H1 (cell line): ENCODE results near the gene AP3S1. TPM values are rescaled to one million over a fixed set of nuclear protein-coding genes. Genes with fewer than 3 reads are reported as not detected.

Experiments
- CTCF ChIA-PET: fragments of 300-600 bp; sonication (Branson Sonifier 250); formaldehyde crosslinking; loops from one replicate; lab custom pipeline; 2021; ENCODE audit not compliant: partially characterized antibody; lab: Charles Lee
- POLR2A ChIA-PET: fragments of 300-600 bp; sonication (Branson Sonifier 250); formaldehyde crosslinking; loops from one replicate; lab custom pipeline; 2021; ENCODE audit warnings: inconsistent platforms; ENCODE audit not compliant: partially characterized antibody; lab: Charles Lee
- DNase-seq, 2 experiments: peaks; one replicate each; pipeline versions ENCODE4 v3.0.0 to v3.0.0-alpha.2; 2010 to 2022; ENCODE audit warnings: low spot score in 2 of 2, low read depth in 1 of 2, mixed read lengths in 1 of 2
- FAIRE-seq: peaks from 2 replicates; lab custom pipeline; 2011; peaks lifted over from hg19 to GRCh38; lab: Jason Lieb, UNC
- H2AFZ ChIP-seq: 2 replicates; pipeline ENCODE4 v1.8.1; 2012; ENCODE audit warnings: low read length, inconsistent platforms
- H2AK5ac ChIP-seq: 2 replicates; pipeline ENCODE4 v1.6.1; 2013; ENCODE audit warnings: low read depth, low read length
- H2BK120ac ChIP-seq: replicated peaks from 2 replicates; pipeline ENCODE3; 2013; ENCODE audit warnings: low read depth, low read length, inconsistent platforms
- H2BK12ac ChIP-seq: 2 replicates; pipeline ENCODE4 v1.6.1; 2013; ENCODE audit warnings: low read depth, low read length
- H2BK15ac ChIP-seq: 2 replicates; pipeline ENCODE4 v1.6.1; 2013; ENCODE audit warnings: low read length
- H2BK20ac ChIP-seq: 2 replicates; pipeline ENCODE4 v1.6.1; 2013; ENCODE audit warnings: low read length
- H2BK5ac ChIP-seq: 2 replicates; pipeline ENCODE4 v1.6.1; 2013; ENCODE audit warnings: low read depth, low read length
- H3K14ac ChIP-seq: 2 replicates; pipeline ENCODE4 v1.6.1; 2013; ENCODE audit warnings: inconsistent platforms; ENCODE audit not compliant: insufficient read length
- H3K18ac ChIP-seq: 2 replicates; pipeline ENCODE4 v1.6.1; 2013; ENCODE audit warnings: low read length; ENCODE audit errors: extremely low read depth
- H3K23ac ChIP-seq: 2 replicates; pipeline ENCODE4 v1.6.1; 2013; ENCODE audit warnings: inconsistent platforms; ENCODE audit not compliant: insufficient read length
- H3K23me2 ChIP-seq: 2 replicates; pipeline ENCODE4 v1.6.1; 2013; ENCODE audit warnings: low read depth, low read length
- H3K27ac ChIP-seq: 2 replicates; pipeline ENCODE4 v1.6.1; 2011; ENCODE audit warnings: low read depth, low read length, inconsistent platforms
- H3K27me3 ChIP-seq, 4 experiments: replicated peaks in 1 of 4; 1 replicate in 1 of 4; 2 replicates in 3 of 4; pipeline versions ENCODE4 v1.6.1 to v1.8.1; 2011 to 2013; ENCODE audit warnings: low read length in 3 of 4, mild to moderate bottlenecking in 3 of 4, inconsistent platforms in 2 of 4, mixed read lengths in 2 of 4, moderate library complexity in 1 of 4; ENCODE audit not compliant: control insufficient read depth in 3 of 4, insufficient read depth in 3 of 4; ENCODE audit errors: extremely low read depth in 1 of 4
- H3K36me3 ChIP-seq, 4 experiments: 2 replicates each; pipeline versions ENCODE4 v1.6.1 to v1.8.1; 2011 to 2013; ENCODE audit warnings: mild to moderate bottlenecking in 4 of 4, low read length in 3 of 4, moderate library complexity in 2 of 4, control low read depth in 1 of 4, inconsistent platforms in 1 of 4; ENCODE audit not compliant: insufficient read depth in 4 of 4, control insufficient read depth in 2 of 4
- H3K4ac ChIP-seq: replicated peaks from 2 replicates; pipeline ENCODE3; 2013; ENCODE audit warnings: low read length, low read depth, mixed read lengths, inconsistent platforms; ENCODE audit not compliant: insufficient read length
- H3K4me1 ChIP-seq, 4 experiments: replicated peaks in 1 of 4; 1 replicate in 1 of 4; 2 replicates in 3 of 4; pipeline versions ENCODE4 v1.6.1 to v1.8.1; 2011 to 2013; ENCODE audit warnings: low read length in 3 of 4, inconsistent platforms in 2 of 4, mixed read lengths in 1 of 4; ENCODE audit not compliant: insufficient read depth in 4 of 4, control insufficient read depth in 3 of 4
- H3K4me2 ChIP-seq, 2 experiments: 2 replicates each; pipeline versions ENCODE4 v1.6.1 to v1.8.1; 2011 to 2013; ENCODE audit warnings: low read depth in 2 of 2, low read length in 2 of 2, control low read depth in 1 of 2, inconsistent platforms in 1 of 2, mild to moderate bottlenecking in 1 of 2; ENCODE audit not compliant: insufficient read depth in 1 of 2
- H3K4me3 ChIP-seq, 4 experiments: fragments of 200-600, 300-600 bp in 1 of 4; sonication (generic), shearing (Covaris generic), sonication (Bioruptor Twin) in 1 of 4; 2 replicates each; pipeline versions ENCODE4 v1.5.1 to v1.8.1; 2011 to 2016; ENCODE audit warnings: low read length in 4 of 4, low read depth in 3 of 4, control low read depth in 2 of 4, inconsistent platforms in 2 of 4, mild to moderate bottlenecking in 2 of 4, mixed read lengths in 1 of 4, moderate library complexity in 1 of 4; ENCODE audit not compliant: insufficient read depth in 2 of 4; ENCODE audit errors: extremely low read depth in 1 of 4
- H3K56ac ChIP-seq: replicated peaks from 2 replicates; pipeline ENCODE3; 2013; ENCODE audit warnings: low read depth, mild to moderate bottlenecking, mixed read lengths, low read length, inconsistent platforms; ENCODE audit not compliant: insufficient read length
- H3K79me1 ChIP-seq: 2 replicates; pipeline ENCODE4 v1.6.1; 2013; ENCODE audit warnings: low read depth, low read length, control low read depth
- H3K79me2 ChIP-seq, 2 experiments: 2 replicates each; pipeline versions ENCODE4 v1.6.1 to v1.8.1; 2012 to 2013; ENCODE audit warnings: low read length in 2 of 2, mild to moderate bottlenecking in 2 of 2, inconsistent platforms in 1 of 2; ENCODE audit not compliant: insufficient read depth in 2 of 2, control insufficient read depth in 1 of 2
- H3K9ac ChIP-seq, 4 experiments: replicated peaks in 1 of 4; 1 replicate in 1 of 4; 2 replicates in 3 of 4; pipeline versions ENCODE4 v1.6.1 to v1.8.1; 2011 to 2013; ENCODE audit warnings: low read depth in 3 of 4, low read length in 3 of 4, control low read depth in 2 of 4, mild to moderate bottlenecking in 2 of 4, moderate library complexity in 2 of 4, inconsistent platforms in 1 of 4; ENCODE audit errors: extremely low read depth in 1 of 4
- H3K9me3 ChIP-seq, 2 experiments: 2 replicates each; pipeline versions ENCODE4 v1.6.1 to v1.8.1; 2012 to 2013; ENCODE audit warnings: mild to moderate bottlenecking in 2 of 2, moderate library complexity in 2 of 2, control low read depth in 1 of 2, inconsistent platforms in 1 of 2, low read depth in 1 of 2, low read length in 1 of 2, mixed read lengths in 1 of 2; ENCODE audit not compliant: insufficient read depth in 2 of 2
- H4K20me1 ChIP-seq, 2 experiments: replicated peaks in 1 of 2; 2 replicates each; pipeline versions ENCODE3 to v1.8.1; 2011 to 2013; ENCODE audit warnings: inconsistent platforms in 2 of 2, low read length in 2 of 2, mild to moderate bottlenecking in 1 of 2; ENCODE audit not compliant: insufficient read depth in 2 of 2, control insufficient read depth in 1 of 2
- H4K5ac ChIP-seq: 2 replicates; pipeline ENCODE4 v1.6.1; 2013; ENCODE audit warnings: low read length, low read depth, mixed read lengths, inconsistent platforms; ENCODE audit not compliant: insufficient read length
- H4K8ac ChIP-seq: 2 replicates; pipeline ENCODE4 v1.8.0; 2013; ENCODE audit warnings: mild to moderate bottlenecking, moderate library complexity, low read length, inconsistent platforms; ENCODE audit not compliant: insufficient read depth; ENCODE audit errors: extremely low read depth
- H4K91ac ChIP-seq: replicated peaks from 2 replicates; pipeline ENCODE3; 2013; ENCODE audit warnings: low read length, mixed read lengths, inconsistent platforms; ENCODE audit not compliant: insufficient read length
- ATF2 ChIP-seq: IDR thresholded peaks from 2 replicates; pipeline ENCODE4 v1.6.1; 2012; ENCODE audit warnings: low read length, inconsistent platforms
- CBX5 ChIP-seq: fragments of 300-800, 300-1000 bp; sonication (generic); IDR thresholded peaks from 2 replicates; pipeline ENCODE4 v1.7.1; 2016; ENCODE audit warnings: antibody characterized with exemption, low read length, low read depth
- KDM4A ChIP-seq: IDR thresholded peaks from one replicate; pipeline ENCODE4 v1.7.1; 2012; ENCODE audit warnings: low read depth, mild to moderate bottlenecking, moderate library complexity, low read length, inconsistent platforms; ENCODE audit not compliant: severe bottlenecking
- PHF8 ChIP-seq: fragments of 200-600 bp; sonication (generic); conservative IDR thresholded peaks from 2 replicates; pipeline ENCODE4 v1.7.1; 2012; ENCODE audit warnings: low read depth, mild to moderate bottlenecking, inconsistent platforms, low read length, moderate library complexity
- POLR2AphosphoS5 ChIP-seq: IDR thresholded peaks from 2 replicates; pipeline ENCODE4 v1.6.1; 2011; ENCODE audit warnings: low read depth, low read length
- RAD21 ChIP-seq, 2 experiments: IDR thresholded peaks in 1 of 2; conservative IDR thresholded peaks in 1 of 2; 2 replicates each; pipeline ENCODE4 v1.6.1; 2011; ENCODE audit warnings: low read depth in 2 of 2, low read length in 2 of 2, improper control_type of control experiment in 1 of 2, inconsistent platforms in 1 of 2, mild to moderate bottlenecking in 1 of 2, moderate library complexity in 1 of 2
- SIN3A ChIP-seq, 2 experiments: IDR thresholded peaks in 1 of 2; conservative IDR thresholded peaks in 1 of 2; 2 replicates each; pipeline ENCODE4 v1.6.1; 2011 to 2012; ENCODE audit warnings: low read length in 2 of 2, improper control_type of control experiment in 1 of 2, low read depth in 1 of 2, mild to moderate bottlenecking in 1 of 2
- WGBS, 2 experiments: shearing (Covaris generic) in 1 of 2; methylation state at CpG; one replicate each; pipeline versions ENCODE4 v1.1.6 to v1.1.7; 2013 to 2015; ENCODE audit warnings: low lambda C conversion rate in 2 of 2, mixed read lengths in 2 of 2, inconsistent platforms in 1 of 2, low coverage in 1 of 2, missing lambda C conversion rate in 1 of 2; ENCODE audit not compliant: insufficient replicate concordance in 2 of 2, insufficient coverage in 1 of 2, insufficient read length in 1 of 2; ENCODE audit errors: extremely low coverage in 1 of 2, missing lambda C conversion rate in 1 of 2; 5-methylcytosine and 5-hydroxymethylcytosine counted together
- polyA plus RNA-seq, 7 experiments: library from polyadenylated mRNA; depleted of rRNA in 3 of 7; stranded (reverse) in 5 of 7; unstranded in 2 of 7; fragments of >200 nt in 5 of 7; fragments of 200-250 nt in 2 of 7; gene quantifications; 1 replicate in 5 of 7; 2 replicates in 1 of 7; 4 replicates in 1 of 7; pipeline versions ENCODE4 v1.2.1 to v1.2.3, GENCODE V29; 2011 to 2013; ENCODE audit warnings: missing spikeins in 2 of 7, mixed read lengths in 2 of 7
- total RNA-seq: library from RNA; stranded (reverse); fragmentation: NEBNext Ultra II Directional; extraction: Animal tissue kit (Norgen Biotek cat#: 25700); gene quantifications from 2 replicates; pipeline ENCODE4 v1.2.1, GENCODE V29; 2021

The AP3S1 gene
- total and polyA plus RNA-seq, 2 of the 8 experiments (the other 6 are each of a cell fraction or from before 2014, with no cell fraction given): 26.6 to 72.7 TPM

- FAIRE-seq: no peak
- peak overlapping the region; percentile 90 to 96 for H3K4me2 ChIP-seq
- H3K79me1 ChIP-seq: peaks cover 3% of the 10 kb centered on the region; the same call in 1 of the 2 replicates
- no peak overlapping the region for H3K4ac ChIP-seq
- no peak overlapping the region for H4K5ac ChIP-seq
- no peak overlapping the region; the same call in 1 of the 2 replicates for H2BK5ac ChIP-seq
- no peak overlapping the region for H3K23ac ChIP-seq
- H3K4me3 ChIP-seq: peak overlapping the region; percentile 75 to 89 (median 84)
- no peak overlapping the region for H2AFZ ChIP-seq
- no peaks in the 10 kb centered on the region for H3K9me3 ChIP-seq
- ChIA-PET CTCF (interaction anchor here (0.8 to 3.4 kb wide), 6 partner anchors 10 to 226 kb away, joined by 3 to 26 read pairs (median 3); no protein-coding TSS in a partner anchor), POLR2A (interaction anchor here (0.7 to 3.5 kb wide), 7 partner anchors 17 to 299 kb away, joined by 3 to 11 read pairs (median 3); partner anchors contain the start of genes CDO1 and TMED7)
- WGBS, 2 experiments: 3% methylated on average over 40 of the region's 68 CpGs; no CpG with 5 or more reads in 1 of the 2 experiments
- peaks cover 6 to 85% of the 10 kb centered on the region in 2 experiments; a peak in 3 of 4 replicates for H3K79me2 ChIP-seq
- peak overlapping the region; percentile 92 for H4K8ac ChIP-seq
- peak in 1 of 2 experiments; percentile 87 for DNase-seq
- H2BK15ac ChIP-seq: no peak overlapping the region
- no peak overlapping the region for H2AK5ac ChIP-seq
- peaks cover 0 to 5% (median 1%) of the 10 kb centered on the region in 4 experiments; a peak in 2 of 7 replicates for H3K4me1 ChIP-seq
- H4K91ac ChIP-seq: no peak overlapping the region
- H3K27me3 ChIP-seq: no peaks in the 10 kb centered on the region
- peaks cover 5% of the 10 kb centered on the region; the same call in 1 of the 2 replicates for H3K23me2 ChIP-seq
- H3K18ac ChIP-seq: peak overlapping the region; percentile 89; the same call in 1 of the 2 replicates
- H3K56ac ChIP-seq: no peak overlapping the region
- H3K14ac ChIP-seq: no peak overlapping the region
- H3K36me3 ChIP-seq: peaks cover 0 to 4% (median 3%) of the 10 kb centered on the region in 4 experiments; a peak in 3 of 8 replicates
- peaks cover 7 to 11% of the 10 kb centered on the region in 2 experiments for H4K20me1 ChIP-seq
- H2BK12ac ChIP-seq: 0 out of 2 replicates have a peak overlapping the region, but pooled peaks have one; percentile 10
- no peak overlapping the region for H2BK120ac ChIP-seq
- H2BK20ac ChIP-seq: no peak overlapping the region
- H3K27ac ChIP-seq: peak overlapping the region; percentile 37; the same call in 1 of the 2 replicates
- peak overlapping the region; percentile 51 to 78 (median 66); a peak in 6 of 7 replicates for H3K9ac ChIP-seq
- no peak for TF ChIP-seq CBX5
- TF ChIP-seq SIN3A (conservative IDR thresholded peaks at IDR 0.05 in 1 of 2, IDR thresholded peaks at IDR 0.05 in 1 of 2; ENCODE audit: low read depth in 1 of 2, low read length in 2 of 2): peak in 1 of 2 experiments; percentile 74; a peak in 1 of 4 replicates
- TF ChIP-seq ATF2: no peak
- TF ChIP-seq PHF8: peak; percentile 53
- peak; percentile 75 for TF ChIP-seq KDM4A
- no peak for TF ChIP-seq RAD21 (IDR thresholded peaks at IDR 0.05 in 1 of 2, conservative IDR thresholded peaks at IDR 0.05 in 1 of 2; ENCODE audit: low read depth in 2 of 2, low read length in 2 of 2)
- no peak for TF ChIP-seq POLR2AphosphoS5
Observed at GRCh38 chr5:115842089-115842935, 577 bp downstream of the AP3S1 start.
